Stomach (tissue), 4 donors: ENCODE results near the gene TERF2IP.

Experiments used
- CTCF ChIP-seq, 7 experiments: fragments of 450-650 bp in 4 of 7; fragments of 200-600 bp in 3 of 7; sonication (generic) in 3 of 7; IDR thresholded peaks; one replicate each; pipeline ENCODE4 v1.5.1; 2016 to 2019; ENCODE audit warnings: antibody characterized with exemption in 7 of 7, control low read depth in 2 of 7, mild to moderate bottlenecking in 1 of 7
- EP300 ChIP-seq: sonication (generic); formaldehyde crosslinking; IDR thresholded peaks from one replicate; pipeline ENCODE4 v1.6.1; 2017; ENCODE audit warnings: antibody characterized with exemption
- POLR2A ChIP-seq, 4 donors: fragments of 450-650 bp; IDR thresholded peaks; one replicate each; pipeline ENCODE4 v1.6.1; 2016; ENCODE audit warnings: antibody characterized with exemption in 4 of 4, control low read depth in 2 of 4, mild to moderate bottlenecking in 1 of 4, moderate library complexity in 1 of 4
- POLR2AphosphoS5 ChIP-seq, 3 donors: sonication (generic); formaldehyde crosslinking; IDR thresholded peaks; one replicate each; pipeline ENCODE4 v1.6.1; 2016; ENCODE audit warnings: antibody characterized with exemption in 3 of 3

GRCh38 chr16:75616521-75617010 lies 31.0 kb upstream of the TERF2IP start:
- TF ChIP-seq POLR2A (IDR thresholded peaks at IDR 0.05) (no peak), CTCF (IDR thresholded peaks at IDR 0.05) (no peak), POLR2AphosphoS5 (IDR thresholded peaks at IDR 0.05) (no peak), EP300 (no peak)
